Right kidney (tissue), 9 donors: ENCODE results near the gene CTU1.
A peak's percentile ranks its signal among the peaks of the same experiment; 100 is the strongest.
"Not testable (repeated sequence)": the region's sequence is repeated elsewhere in the genome, so short reads cannot be mapped to it uniquely, and the experiment has no call there.

Experiments
- DNase-seq: peaks from one replicate; pipeline ENCODE4 v3.0.0-alpha.2; 2016
- long read RNA-seq, 8 donors: transcript quantifications; one replicate each; lab custom pipeline, GENCODE V29; 2026

CTU1 gene
- long read RNA-seq, donor 1, transcript CTU1-201 (3 exons, 2,087 nt) = major isoform, 9 of 9 reads
- long read RNA-seq, donor 1, partial matches to known transcripts = 0 of 9 reads
- long read RNA-seq, donor 1, other reads (novel, unspliced or antisense) = 0 of 9 reads
- long read RNA-seq, donor 2, transcript CTU1-201 (3 exons, 2,087 nt) = major isoform, 6 of 6 reads
- long read RNA-seq, donor 2, partial matches to known transcripts = 0 of 6 reads
- long read RNA-seq, donor 2, other reads (novel, unspliced or antisense) = 0 of 6 reads
- long read RNA-seq, donor 3, partial matches to known transcripts = 0 of 3 reads
- long read RNA-seq, donor 3, other reads (novel, unspliced or antisense) = 0 of 3 reads
- long read RNA-seq, donor 4, transcript CTU1-201 (3 exons, 2,087 nt) = major isoform, 5 of 5 reads
- long read RNA-seq, donor 4, partial matches to known transcripts = 0 of 5 reads
- long read RNA-seq, donor 4, other reads (novel, unspliced or antisense) = 0 of 5 reads
- long read RNA-seq, donor 5, transcript CTU1-201 (3 exons, 2,087 nt) = major isoform, 8 of 8 reads
- long read RNA-seq, donor 5, partial matches to known transcripts = 0 of 8 reads
- long read RNA-seq, donor 5, other reads (novel, unspliced or antisense) = 0 of 8 reads
- long read RNA-seq, donor 6, transcript CTU1-201 (3 exons, 2,087 nt) = major isoform, 12 of 12 reads
- long read RNA-seq, donor 6, partial matches to known transcripts = 0 of 12 reads
- long read RNA-seq, donor 6, other reads (novel, unspliced or antisense) = 0 of 12 reads
- long read RNA-seq, donor 7, transcript CTU1-201 (3 exons, 2,087 nt) = major isoform, 18 of 18 reads
- long read RNA-seq, donor 7, partial matches to known transcripts = 0 of 18 reads
- long read RNA-seq, donor 7, other reads (novel, unspliced or antisense) = 0 of 18 reads
- long read RNA-seq, donor 8, transcript CTU1-201 (3 exons, 2,087 nt) = major isoform, 9 of 9 reads
- long read RNA-seq, donor 8, partial matches to known transcripts = 0 of 9 reads
- long read RNA-seq, donor 8, other reads (novel, unspliced or antisense) = 0 of 9 reads

DNA sequence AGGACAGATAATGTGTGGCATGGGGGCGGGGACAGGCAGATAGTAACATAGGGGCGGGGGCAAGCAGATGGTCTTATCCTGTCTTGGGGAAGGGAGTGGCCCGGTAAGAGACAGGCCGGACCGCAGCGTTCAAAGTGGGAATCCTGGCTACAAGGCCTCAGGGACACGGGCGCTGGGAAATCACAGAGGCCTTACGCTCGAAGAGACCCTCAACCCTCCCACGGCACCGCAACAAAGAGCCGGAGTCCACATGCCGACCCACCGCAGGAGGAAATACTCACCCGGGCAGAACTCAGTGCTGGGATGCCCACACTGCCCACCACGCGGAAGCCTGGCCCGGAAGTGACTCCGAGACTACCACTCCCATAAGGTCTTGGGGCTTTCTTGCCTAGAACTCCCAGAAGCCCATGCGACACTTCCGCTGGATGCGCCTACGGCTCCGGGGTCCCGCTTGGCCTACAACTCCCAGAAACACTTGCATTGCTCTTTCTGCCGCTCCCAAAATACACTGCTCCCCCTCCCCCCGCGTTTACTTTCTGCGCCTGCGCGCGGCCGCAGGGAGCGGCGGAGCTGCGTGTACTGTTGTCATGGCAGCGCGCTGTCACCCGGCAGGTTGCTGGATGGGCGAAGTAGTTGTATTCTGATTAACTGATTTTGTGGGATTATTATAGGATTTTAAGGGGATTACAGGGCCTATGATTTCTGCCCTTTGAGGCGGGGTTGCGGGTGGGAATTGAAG, at the start of gene CTU1:
Gene CTU1 (minus strand): TSS at position 344 of the 739 bp plus-strand sequence. CDS start 3,840 bp downstream, outside the sequence.
- DNase-seq = peak; percentile 93

DNA sequence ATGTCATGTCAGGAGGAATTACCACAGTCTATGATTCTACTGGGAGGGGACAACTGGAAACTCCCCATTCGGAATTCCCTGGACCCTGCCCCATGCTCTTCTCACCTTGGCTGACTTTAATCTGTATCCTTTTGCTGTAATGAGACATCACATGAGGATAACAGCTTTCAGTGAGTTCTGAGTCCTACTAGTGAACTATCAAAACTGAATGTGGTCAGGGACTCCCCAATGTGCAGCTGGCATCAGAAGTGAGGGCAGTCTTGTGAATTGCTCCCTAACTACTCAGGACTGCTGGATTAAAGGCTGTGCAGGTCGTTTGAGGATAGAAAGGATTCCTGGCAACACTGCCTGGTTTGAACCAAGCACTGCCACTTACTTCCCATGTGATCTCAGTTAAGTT, 49.1 kb upstream of the CTU1 start:
- no peak for DNase-seq

GRCh38 chr19:51156710-51157109, 48.5 kb upstream of the CTU1 start:
- no peak for DNase-seq

DNA sequence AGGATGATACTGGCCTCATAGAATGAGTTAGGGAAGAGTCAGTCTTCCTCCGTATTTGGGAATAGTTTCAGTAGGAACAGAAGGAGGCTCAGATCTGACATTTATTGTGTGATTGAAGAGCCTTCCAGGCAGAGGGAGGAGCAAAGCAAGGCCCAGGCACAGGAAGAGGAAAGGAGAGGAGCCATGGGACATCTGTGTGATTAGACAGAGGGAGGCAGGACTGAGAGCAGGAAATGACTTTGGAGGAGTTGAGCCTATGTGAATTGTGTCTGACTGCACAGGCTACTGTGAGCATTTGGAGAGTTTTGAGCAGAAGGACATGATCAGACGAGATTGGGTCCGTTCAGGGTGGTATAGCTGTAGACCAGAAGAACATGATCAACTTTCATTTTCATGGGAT, 42.4 kb upstream of the CTU1 start:
- no peak for DNase-seq

DNA sequence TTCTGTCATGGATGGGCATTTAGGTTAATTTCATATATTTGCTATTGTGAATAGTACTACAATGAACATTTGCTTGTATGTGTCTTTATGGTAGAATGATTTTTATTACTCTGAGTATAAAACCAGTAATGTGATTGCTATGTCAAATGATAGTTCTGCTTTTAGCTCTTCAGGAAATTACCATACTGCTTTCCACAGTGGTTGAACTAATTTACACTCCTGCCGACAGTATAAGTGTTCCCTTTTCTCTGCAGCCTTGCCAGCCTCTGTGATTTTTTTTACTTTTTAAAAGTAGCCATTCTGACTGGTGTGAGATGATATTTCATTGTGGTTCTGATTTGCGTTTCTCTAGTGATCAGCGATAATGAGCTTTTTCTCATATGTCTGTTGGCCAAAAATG, 40.4 kb upstream of the CTU1 start:
- DNase-seq = no peak

- DNase-seq = no peak
These were observed 39.5 kb upstream of the CTU1 start for GRCh38 chr19:51147663-51148062.

DNA sequence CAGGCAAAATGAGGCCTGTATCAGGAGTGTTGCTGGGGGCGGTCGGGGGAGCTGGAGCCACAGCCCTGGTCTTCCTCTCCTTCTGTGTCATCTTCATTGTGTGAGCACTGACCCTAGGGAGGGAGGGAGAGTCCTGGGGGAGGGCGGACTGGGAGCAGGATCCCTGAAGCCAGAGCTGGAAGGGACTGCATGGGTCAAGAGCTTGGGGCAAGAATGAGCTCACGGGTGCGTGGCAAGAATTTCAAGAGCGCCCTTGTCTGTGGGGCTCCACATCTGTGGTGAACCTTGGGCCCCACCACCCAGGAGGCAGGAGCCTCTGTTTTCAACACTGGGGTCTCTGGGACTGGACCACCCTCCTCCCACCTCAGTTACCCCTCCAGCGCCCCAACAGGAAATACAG, 38.5 kb upstream of the CTU1 start:
- DNase-seq = no peak

- no peak for DNase-seq
These were observed 37.8 kb upstream of the CTU1 start for GRCh38 chr19:51145916-51146493.

GRCh38 chr19:51144482-51145045, 36.4 kb upstream of the CTU1 start:
- no peak for DNase-seq

- no peak for DNase-seq
These were observed 35.3 kb upstream of the CTU1 start for GRCh38 chr19:51143486-51143885.

DNA sequence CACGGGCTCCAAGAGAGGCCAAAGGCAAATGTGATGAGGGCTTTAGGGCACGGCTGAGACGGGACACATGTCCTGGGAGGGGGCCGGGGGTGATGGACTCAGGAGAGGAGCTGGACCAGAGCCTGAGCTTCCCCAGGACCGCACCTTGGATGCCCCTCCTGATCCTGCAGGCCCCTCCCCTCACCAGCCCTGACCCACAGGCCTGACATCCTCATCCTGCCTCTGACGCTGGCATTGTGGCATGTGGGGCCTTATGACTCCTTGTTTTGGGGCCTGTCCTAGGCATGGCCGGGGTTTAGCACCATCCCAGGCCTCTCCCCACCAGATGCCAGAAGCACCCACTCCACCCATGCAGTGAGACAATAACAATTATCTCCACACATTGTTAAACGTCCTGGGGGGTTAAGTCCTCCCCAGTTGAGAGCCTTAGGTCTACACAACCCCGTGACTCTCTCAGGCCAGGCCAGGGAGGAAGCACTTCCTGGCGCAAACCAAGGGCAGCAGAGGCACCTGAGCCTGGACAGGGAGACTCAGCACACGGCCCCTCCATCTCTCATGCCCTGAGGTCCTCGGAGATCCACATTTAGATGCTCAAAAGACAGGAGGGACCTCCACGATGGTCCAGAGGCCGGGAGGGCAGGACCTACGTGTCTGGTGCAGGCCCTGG, 34.7 kb upstream of the CTU1 start:
- DNase-seq = not testable (repeated sequence)

GRCh38 chr19:51142119-51142518, 33.9 kb upstream of the CTU1 start, which contains the start of gene SIGLEC7:
Gene SIGLEC7, plus strand, starts transcription at chr19:51142301. Its CDS starts 69 bp downstream, at chr19:51142370.
- DNase-seq = no peak

GRCh38 chr19:51141181-51141580, 33.0 kb upstream of the CTU1 start:
- no peak for DNase-seq

- no peak for DNase-seq
These were observed 32.2 kb upstream of the CTU1 start for GRCh38 chr19:51140441-51140840.

DNA sequence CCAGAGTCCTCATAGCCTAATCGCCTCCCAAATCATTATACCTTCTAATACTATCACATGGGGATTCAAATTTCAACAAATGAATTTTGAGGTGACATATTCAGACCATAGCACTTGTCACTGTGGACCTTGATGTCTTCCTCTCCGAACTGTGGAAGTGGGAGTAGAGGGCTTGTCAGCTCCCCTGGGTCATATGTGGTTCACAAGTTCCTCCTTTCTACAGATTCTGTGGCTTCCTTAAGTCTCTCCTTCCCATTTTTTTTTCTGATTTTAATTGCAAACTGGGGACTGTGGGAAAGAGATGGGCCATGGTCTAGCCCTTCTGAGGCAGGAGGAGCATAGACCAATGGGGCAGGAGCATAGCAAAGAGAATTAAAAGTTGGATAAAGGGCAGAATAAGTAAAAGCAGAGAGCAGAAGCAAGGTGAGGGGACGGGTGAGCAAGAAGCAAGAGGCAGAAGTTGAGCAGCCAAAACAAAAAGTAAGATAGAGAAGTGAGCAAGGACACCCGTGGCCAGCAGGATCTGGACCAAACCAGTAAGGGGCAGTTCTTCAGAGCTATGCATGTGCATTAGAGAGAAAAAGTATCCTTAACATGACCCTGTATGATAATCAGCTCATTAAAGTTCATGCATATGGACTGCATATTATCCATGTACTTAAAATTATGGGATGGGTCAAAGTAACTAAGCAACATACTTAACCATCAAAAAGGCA, 31.2 kb upstream of the CTU1 start:
- DNase-seq = no peak

DNA sequence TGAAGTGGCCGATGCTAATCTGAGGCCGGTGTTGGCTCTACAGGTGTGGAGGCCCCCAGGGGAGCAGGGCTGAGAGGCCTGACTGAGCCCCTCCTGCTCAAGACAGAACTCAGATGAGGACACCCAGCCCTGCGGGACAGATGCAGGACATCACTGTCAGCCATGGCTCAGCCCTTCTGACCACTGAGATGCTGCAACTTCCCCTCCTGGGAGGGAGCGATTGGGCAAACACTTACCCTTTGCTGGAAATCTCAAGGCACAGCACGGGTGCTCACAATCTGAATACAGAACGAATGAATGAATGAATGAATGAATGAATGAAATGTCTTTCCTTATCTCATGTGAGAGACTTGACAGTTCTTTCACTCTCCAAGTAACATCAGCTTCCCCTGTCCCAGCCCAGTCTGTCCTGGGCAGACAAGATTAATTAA, 30.4 kb upstream of the CTU1 start:
- no peak for DNase-seq

GRCh38 chr19:51137792-51138425, 29.7 kb upstream of the CTU1 start:
- DNase-seq = no peak

- DNase-seq = no peak
These were observed 28.8 kb upstream of the CTU1 start for GRCh38 chr19:51136851-51137551.
